Measurements from ENCODE around the gene TMEM181.

DNA sequence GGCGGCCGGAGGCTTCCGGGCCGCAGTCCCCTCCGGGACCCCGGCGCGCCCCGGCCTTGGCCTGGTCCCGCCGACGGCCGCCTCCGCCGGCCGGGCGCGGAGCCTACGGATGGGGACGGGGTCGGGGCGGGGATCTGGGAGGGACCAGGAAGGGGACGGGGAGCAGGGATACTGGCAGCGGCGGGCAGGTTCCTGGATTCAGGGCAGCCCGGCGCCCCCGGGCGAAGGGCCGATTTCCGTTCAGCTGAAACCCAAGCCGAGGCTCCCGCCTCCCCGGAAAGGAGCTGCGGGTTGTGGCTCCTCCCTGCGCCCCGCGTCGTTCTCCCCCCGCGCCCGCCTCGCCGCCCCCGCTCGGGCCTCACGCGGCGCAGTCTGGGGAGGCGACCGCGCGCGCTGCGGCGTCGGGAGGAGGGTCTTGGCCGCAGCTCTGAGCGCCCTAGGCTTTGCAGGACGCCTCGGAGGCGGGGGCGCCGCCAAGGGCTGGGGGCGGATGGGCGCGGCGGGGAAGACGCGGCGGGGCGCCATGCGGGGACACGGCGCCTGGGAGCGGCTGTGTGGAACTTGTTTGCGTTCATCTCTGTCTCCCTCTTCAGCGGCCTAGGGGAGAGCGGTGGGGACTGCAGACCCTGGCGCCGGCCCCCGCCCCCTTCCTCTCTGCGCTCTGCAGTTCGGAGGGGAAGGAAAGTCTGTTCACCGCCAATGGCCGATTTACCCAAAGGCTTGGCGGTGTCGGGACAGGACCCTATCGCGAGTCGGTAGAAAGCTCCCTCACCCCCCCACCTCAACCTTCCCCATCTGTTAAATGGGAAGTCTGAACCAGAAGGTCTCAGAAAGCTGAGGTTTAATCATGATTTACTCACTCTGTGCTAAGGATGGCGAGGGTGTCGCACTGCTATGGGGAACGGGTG, 22.7 kb upstream of the TMEM181 start:
- no peak for TF ChIP-seq TAF1 (IDR thresholded peaks at IDR 0.05; ENCODE audit: borderline replicate concordance, low read depth, low read length)
- no peak for TF ChIP-seq POLR2A (IDR thresholded peaks at IDR 0.05; ENCODE audit: low read depth, low read length)

Data from GM12892 (cell line).